Hepatocyte (in vitro differentiated cells): ENCODE measurements around the gene CRIM1. TPM values are rescaled to one million over a fixed set of nuclear protein-coding genes. Genes with fewer than 3 reads are reported as not detected.

Experiments
- DNase-seq: peaks from one replicate; pipeline ENCODE4 v3.0.0-alpha.2; 2016; ENCODE audit warnings: low spot score
- H2AFZ ChIP-seq: fragments of 200-600 bp; sonication (generic); 2 replicates; pipeline ENCODE4 v1.6.0; 2016; ENCODE audit warnings: antibody characterized with exemption, mild to moderate bottlenecking
- H3K27ac ChIP-seq: fragments of 200-600 bp; sonication (generic); 2 replicates; pipeline ENCODE4 v1.5.1; 2016; ENCODE audit warnings: mild to moderate bottlenecking
- H3K27me3 ChIP-seq: fragments of 200-600 bp; sonication (generic); 2 replicates; pipeline ENCODE4 v1.6.1; 2016
- H3K36me3 ChIP-seq: fragments of 200-600 bp; sonication (generic); replicated peaks from 2 replicates; pipeline ENCODE4 v1.5.1; 2016; ENCODE audit warnings: low read depth; ENCODE audit not compliant: insufficient read depth
- H3K4me1 ChIP-seq: fragments of 200-600 bp; sonication (generic); 2 replicates; pipeline ENCODE4 v1.5.1; 2016; ENCODE audit warnings: mild to moderate bottlenecking, moderate library complexity; ENCODE audit not compliant: insufficient read depth
- H3K4me2 ChIP-seq: fragments of 200-600 bp; sonication (generic); 2 replicates; pipeline ENCODE4 v1.6.0; 2016
- H3K4me3 ChIP-seq: fragments of 200-600 bp; sonication (generic); 2 replicates; pipeline ENCODE4 v1.5.1; 2016; ENCODE audit warnings: mild to moderate bottlenecking
- H3K79me2 ChIP-seq: fragments of 200-600 bp; sonication (generic); 2 replicates; pipeline ENCODE4 v1.6.0; 2017; ENCODE audit warnings: mild to moderate bottlenecking
- H3K9me2 ChIP-seq: fragments of 200-600 bp; sonication (generic); replicated peaks from 2 replicates; pipeline ENCODE4 v1.6.0; 2017; ENCODE audit warnings: mild to moderate bottlenecking; ENCODE audit not compliant: insufficient read depth
- H3K9me3 ChIP-seq: fragments of 200-600 bp; sonication (generic); 2 replicates; pipeline ENCODE4 v1.5.1; 2016; ENCODE audit warnings: low read depth, mild to moderate bottlenecking
- H4K20me1 ChIP-seq: fragments of 200-600 bp; sonication (generic); 2 replicates; pipeline ENCODE4 v1.6.0; 2016; ENCODE audit warnings: mild to moderate bottlenecking; ENCODE audit not compliant: insufficient read depth, poor library complexity, severe bottlenecking
- EZH2 ChIP-seq: fragments of 200-600 bp; sonication (generic); IDR thresholded peaks from 2 replicates; pipeline ENCODE4 v1.6.1; 2016; ENCODE audit warnings: antibody characterized with exemption, mild to moderate bottlenecking, borderline replicate concordance
- EZH2phosphoT487 ChIP-seq: fragments of 200-600 bp; sonication (generic); IDR thresholded peaks from one replicate; pipeline ENCODE4 v1.6.1; 2018; ENCODE audit warnings: antibody characterized with exemption, mild to moderate bottlenecking, low read depth, moderate library complexity; ENCODE audit not compliant: unreplicated experiment, severe bottlenecking
- WGBS: methylation state at CpG from one replicate; pipeline ENCODE4 v1.1.6; 2016; ENCODE audit warnings: low lambda C conversion rate; ENCODE audit errors: missing lambda C conversion rate; 5-methylcytosine and 5-hydroxymethylcytosine counted together
- polyA plus RNA-seq: library from polyadenylated mRNA; unstranded; fragments of >200 nt; fragmentation: Nextera tagmentation; extraction: Ambion mirVana; gene quantifications from 2 replicates; pipeline ENCODE4 v1.2.1, GENCODE V29; 2016
- total RNA-seq: library from RNA; depleted of rRNA; stranded (reverse); fragments of >200 nt; gene quantifications from 2 replicates; pipeline ENCODE4 v1.2.3, GENCODE V29; 2014
- TF ChIP-seq, protein P1 (sequence below): fragments of 200-600 bp; sonication (generic); IDR thresholded peaks from 2 replicates; pipeline ENCODE4 v1.5.1; 2016; ENCODE audit warnings: antibody characterized with exemption, mild to moderate bottlenecking; ENCODE audit not compliant: poor library complexity

Gene CRIM1
- total and polyA plus RNA-seq, 2 experiments from 2014 or later = 23.0 to 40.8 TPM

GRCh38 chr2:36376319-36376765, 20.8 kb downstream of the CRIM1 start:
- Histone ChIP-seq H3K4me2 (peak overlapping the region; percentile 57), H3K36me3 (no peaks in the 10 kb centered on the region), H4K20me1 (peaks cover 22% of the 10 kb centered on the region), H3K9me3 (no peaks in the 10 kb centered on the region), H3K4me1 (peaks cover 48% of the 10 kb centered on the region), H3K79me2 (peaks cover 84% of the 10 kb centered on the region), H3K4me3 (no peak overlapping the region), H3K27me3 (no peaks in the 10 kb centered on the region), H2AFZ (no peak overlapping the region), H3K9me2 (no peaks in the 10 kb centered on the region), H3K27ac (no peak overlapping the region)
- TF ChIP-seq EZH2phosphoT487 = no peak
- no peak for TF ChIP-seq EZH2
- TF ChIP-seq, protein P1, sequence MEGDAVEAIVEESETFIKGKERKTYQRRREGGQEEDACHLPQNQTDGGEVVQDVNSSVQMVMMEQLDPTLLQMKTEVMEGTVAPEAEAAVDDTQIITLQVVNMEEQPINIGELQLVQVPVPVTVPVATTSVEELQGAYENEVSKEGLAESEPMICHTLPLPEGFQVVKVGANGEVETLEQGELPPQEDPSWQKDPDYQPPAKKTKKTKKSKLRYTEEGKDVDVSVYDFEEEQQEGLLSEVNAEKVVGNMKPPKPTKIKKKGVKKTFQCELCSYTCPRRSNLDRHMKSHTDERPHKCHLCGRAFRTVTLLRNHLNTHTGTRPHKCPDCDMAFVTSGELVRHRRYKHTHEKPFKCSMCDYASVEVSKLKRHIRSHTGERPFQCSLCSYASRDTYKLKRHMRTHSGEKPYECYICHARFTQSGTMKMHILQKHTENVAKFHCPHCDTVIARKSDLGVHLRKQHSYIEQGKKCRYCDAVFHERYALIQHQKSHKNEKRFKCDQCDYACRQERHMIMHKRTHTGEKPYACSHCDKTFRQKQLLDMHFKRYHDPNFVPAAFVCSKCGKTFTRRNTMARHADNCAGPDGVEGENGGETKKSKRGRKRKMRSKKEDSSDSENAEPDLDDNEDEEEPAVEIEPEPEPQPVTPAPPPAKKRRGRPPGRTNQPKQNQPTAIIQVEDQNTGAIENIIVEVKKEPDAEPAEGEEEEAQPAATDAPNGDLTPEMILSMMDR = no peak
- peak; percentile 81 for DNase-seq
- WGBS = 26% methylated on average over 8 of the region's 8 CpGs

- no peaks in the 10 kb centered on the region for H3K9me2 ChIP-seq
- H3K79me2 ChIP-seq = peaks cover 83% of the 10 kb centered on the region
- 90% methylated on average over 5 of the region's 5 CpGs for WGBS
- peak overlapping the region; percentile 57 for H3K4me2 ChIP-seq
- H3K27ac ChIP-seq = no peak overlapping the region
- H3K36me3 ChIP-seq = no peaks in the 10 kb centered on the region
- DNase-seq = no peak
- TF ChIP-seq EZH2phosphoT487 (no peak), EZH2 (no peak)
- TF ChIP-seq, protein P1 = no peak
- no peak overlapping the region for H3K4me3 ChIP-seq
- peaks cover 40% of the 10 kb centered on the region for H3K4me1 ChIP-seq
- no peak overlapping the region for H2AFZ ChIP-seq
- H3K9me3 ChIP-seq = no peaks in the 10 kb centered on the region
- H4K20me1 ChIP-seq = peaks cover 22% of the 10 kb centered on the region
- H3K27me3 ChIP-seq = no peaks in the 10 kb centered on the region
These were observed 21.6 kb downstream of the CRIM1 start for GRCh38 chr2:36376992-36377738.

GRCh38 chr2:36379710-36380448, 24.3 kb downstream of the CRIM1 start:
- Histone ChIP-seq H4K20me1 (peaks cover 9% of the 10 kb centered on the region), H3K4me3 (no peak overlapping the region), H2AFZ (no peak overlapping the region), H3K79me2 (peaks cover 77% of the 10 kb centered on the region), H3K4me2 (no peak overlapping the region), H3K4me1 (peaks cover 19% of the 10 kb centered on the region), H3K27me3 (no peaks in the 10 kb centered on the region), H3K36me3 (no peaks in the 10 kb centered on the region), H3K9me3 (no peaks in the 10 kb centered on the region), H3K9me2 (no peaks in the 10 kb centered on the region), H3K27ac (no peak overlapping the region)
- no peak for DNase-seq
- WGBS = 100% methylated on average over 3 of the region's 3 CpGs
- TF ChIP-seq EZH2 = no peak
- TF ChIP-seq, protein P1 = no peak
- no peak for TF ChIP-seq EZH2phosphoT487
